NCI-H524 (cell line): ENCODE measurements around the gene PXYLP1.

Experiments
- DNase-seq, 2 experiments: peaks; one replicate each; lab custom pipeline; 2025; lab: John Stamatoyannopoulos, UW

PXYLP1 gene

GRCh38 chr3:141272906-141273662, 41.5 kb downstream of the PXYLP1 start:
- no peak for DNase-seq

- DNase-seq, result no peak
Measured at GRCh38 chr3:141273700-141274410, 42.2 kb downstream of the PXYLP1 start.

GRCh38 chr3:141274411-141275031, 42.9 kb downstream of the PXYLP1 start:
- DNase-seq, result no peak

GRCh38 chr3:141275032-141275422, 43.4 kb downstream of the PXYLP1 start:
- DNase-seq, result no peak

GRCh38 chr3:141275511-141275910, 43.9 kb downstream of the PXYLP1 start:
- DNase-seq, result no peak

GRCh38 chr3:141275973-141276372, 44.3 kb downstream of the PXYLP1 start:
- no peak for DNase-seq

- no peak for DNase-seq
Measured at GRCh38 chr3:141276398-141276797, 44.8 kb downstream of the PXYLP1 start.

GRCh38 chr3:141277451-141277850, 45.8 kb downstream of the PXYLP1 start:
- DNase-seq, result no peak

- no peak for DNase-seq
Measured at GRCh38 chr3:141278196-141279076, 46.8 kb downstream of the PXYLP1 start.

- peak; percentile 15 to 48 for DNase-seq
Measured at GRCh38 chr3:141279077-141279967, 47.7 kb downstream of the PXYLP1 start.

GRCh38 chr3:141280086-141280485, 48.5 kb downstream of the PXYLP1 start:
- DNase-seq, result no peak

GRCh38 chr3:141280690-141281089, 49.1 kb downstream of the PXYLP1 start:
- DNase-seq, result no peak

GRCh38 chr3:141285570-141285969, 53.9 kb downstream of the PXYLP1 start:
- DNase-seq, result no peak

- no peak for DNase-seq
Measured at GRCh38 chr3:141286856-141287255, 55.2 kb downstream of the PXYLP1 start.

- no peak for DNase-seq
Measured at GRCh38 chr3:141287326-141287725, 55.7 kb downstream of the PXYLP1 start.

GRCh38 chr3:141288336-141288990, 56.8 kb downstream of the PXYLP1 start:
- no peak for DNase-seq

GRCh38 chr3:141289228-141289772, 57.7 kb downstream of the PXYLP1 start:
- DNase-seq, result no peak

- DNase-seq, result no peak
Measured at GRCh38 chr3:141291559-141292355, 60.1 kb downstream of the PXYLP1 start.

GRCh38 chr3:141292356-141293058, 60.9 kb downstream of the PXYLP1 start:
- DNase-seq, result no peak
